VCaP (cell line): ENCODE data around the gene SNRPA.

Experiments used
- H3K27ac ChIP-seq: fragments of 450-650 bp; 2 replicates; pipeline ENCODE4 v1.5.1; 2017
- CTCF ChIP-seq: fragments of 450-650 bp; conservative IDR thresholded peaks from 2 replicates; pipeline ENCODE4 v1.5.1; 2017; ENCODE audit warnings: mild to moderate bottlenecking, moderate library complexity

SNRPA gene

GRCh38 chr19:40750874-40751537, at the start of gene SNRPA:
SNRPA (plus strand) TSS chr19:40751203; CDS start chr19:40751409, 206 bp downstream.
- TF ChIP-seq CTCF: no peak
- peak within 1 kb of the TSS; percentile 92 for H3K27ac ChIP-seq

- no peak overlapping the region for H3K27ac ChIP-seq
Observed at GRCh38 chr19:40701758-40702157, 49.2 kb upstream of the SNRPA start.

GRCh38 chr19:40702337-40703012, 48.5 kb upstream of the SNRPA start:
- peak; percentile 77 for TF ChIP-seq CTCF
- no peak overlapping the region for H3K27ac ChIP-seq

More at GRCh38 chr19:40701758-40702157, 49.2 kb upstream of the SNRPA start:
- TF ChIP-seq CTCF: no peak

GRCh38 chr19:40703029-40703755, 47.8 kb upstream of the SNRPA start:
- no peak overlapping the region for H3K27ac ChIP-seq

GRCh38 chr19:40704491-40705361, 46.3 kb upstream of the SNRPA start:
- H3K27ac ChIP-seq: no peak overlapping the region
- no peak for TF ChIP-seq CTCF

More at GRCh38 chr19:40703029-40703755, 47.8 kb upstream of the SNRPA start:
- TF ChIP-seq CTCF: no peak

- no peak overlapping the region for H3K27ac ChIP-seq
- TF ChIP-seq CTCF: no peak
Observed at GRCh38 chr19:40705362-40705651, 45.7 kb upstream of the SNRPA start.
